ENCODE results near the gene BCAS4. TPM values are rescaled to one million over a fixed set of nuclear protein-coding genes. Genes with fewer than 3 reads are reported as not detected.
A peak's percentile ranks its signal among the peaks of the same experiment; 100 is the strongest.
"Not testable (repeated sequence)": the region's sequence is repeated elsewhere in the genome, so short reads cannot be mapped to it uniquely, and the experiment has no call there.

Gene BCAS4
- total RNA-seq, 1 experiment from 2014 or later: 25.8 TPM

- H3K4me3 Mint-ChIP-seq; ATAC-seq; H3K27me3 Mint-ChIP-seq (ENCODE audit: low read depth); H3K36me3 Mint-ChIP-seq; POLR2A ChIA-PET; DNase-seq (ENCODE audit: low spot score); H3K27ac Mint-ChIP-seq; H3K9me3 Mint-ChIP-seq: not testable (repeated sequence)
- CTCF ChIA-PET: interaction anchor here (1.7 to 2.4 kb wide), 2 partner anchors 131 kb away, joined by 8 read pairs; no protein-coding TSS in a partner anchor
- peaks cover 21% of the 10 kb centered on the region for H3K4me1 Mint-ChIP-seq
These were observed 23.3 kb upstream of the BCAS4 start for GRCh38 chr20:50771419-50772080.

GRCh38 chr20:50772420-50773185, 22.3 kb upstream of the BCAS4 start:
- ATAC-seq (no peak), DNase-seq (ENCODE audit: low spot score) (no peak)
- no peaks in the 10 kb centered on the region for H3K9me3 Mint-ChIP-seq
- H3K27me3 Mint-ChIP-seq (ENCODE audit: low read depth): no peaks in the 10 kb centered on the region
- H3K36me3 Mint-ChIP-seq: no peaks in the 10 kb centered on the region
- ChIA-PET POLR2A (interaction anchor here (0.6 kb wide), 1 partner anchor 846 kb away, joined by 3 read pairs; no protein-coding TSS in a partner anchor), CTCF (interaction anchor here (0.9 to 2.4 kb wide), 3 partner anchors 21 to 132 kb away, joined by 4 to 8 read pairs (median 6); no protein-coding TSS in a partner anchor)
- peaks cover 12% of the 10 kb centered on the region for H3K4me1 Mint-ChIP-seq
- TF ChIP-seq ZBTB21 (CRISPR knock-in tag; IDR thresholded peaks at IDR 0.05; ENCODE audit: borderline replicate concordance): no peak
- TF ChIP-seq TEAD1 (CRISPR knock-in tag; IDR thresholded peaks at IDR 0.05): no peak
- TF ChIP-seq ZMAT4 (CRISPR knock-in tag; IDR thresholded peaks at IDR 0.05): no peak
- no peak for TF ChIP-seq GTF2I (CRISPR knock-in tag; conservative IDR thresholded peaks at IDR 0.05)
- no peak overlapping the region for H3K4me3 Mint-ChIP-seq
- H3K27ac Mint-ChIP-seq: no peak overlapping the region

GRCh38 chr20:50774515-50774914, 20.3 kb upstream of the BCAS4 start:
- DNase-seq (ENCODE audit: low spot score) (no peak), ATAC-seq (no peak)
- no peaks in the 10 kb centered on the region for H3K27me3 Mint-ChIP-seq (ENCODE audit: low read depth)
- H3K36me3 Mint-ChIP-seq: no peaks in the 10 kb centered on the region
- ChIA-PET CTCF (interaction anchor here (1.2 kb wide), 1 partner anchor 14 kb away, joined by 3 read pairs; no protein-coding TSS in a partner anchor), POLR2A (interaction anchor here (0.5 kb wide), 1 partner anchor 9 kb away, joined by 4 read pairs; no protein-coding TSS in a partner anchor)
- no peak for TF ChIP-seq TP53 (CRISPR knock-in tag; IDR thresholded peaks at IDR 0.05)
- TF ChIP-seq E2F1 (CRISPR knock-in tag; IDR thresholded peaks at IDR 0.05): no peak
- no peak for TF ChIP-seq KAT7 (CRISPR knock-in tag; IDR thresholded peaks at IDR 0.05; ENCODE audit: borderline replicate concordance)
- TF ChIP-seq EMX1 (CRISPR knock-in tag; IDR thresholded peaks at IDR 0.05): no peak
- TF ChIP-seq ZSCAN18 (CRISPR knock-in tag; IDR thresholded peaks at IDR 0.05): no peak
- TF ChIP-seq TEAD1 (CRISPR knock-in tag; IDR thresholded peaks at IDR 0.05): no peak
- TF ChIP-seq NFE2L1 (CRISPR knock-in tag; IDR thresholded peaks at IDR 0.05): no peak
- TF ChIP-seq ZNF317 (CRISPR knock-in tag; IDR thresholded peaks at IDR 0.05; ENCODE audit: borderline replicate concordance, low read depth): no peak
- H3K4me3 Mint-ChIP-seq: no peak overlapping the region
- no peak overlapping the region for H3K27ac Mint-ChIP-seq
- no peaks in the 10 kb centered on the region for H3K9me3 Mint-ChIP-seq
- peaks cover 6% of the 10 kb centered on the region for H3K4me1 Mint-ChIP-seq

GRCh38 chr20:50776122-50776817, 18.6 kb upstream of the BCAS4 start:
- H3K36me3 Mint-ChIP-seq: no peaks in the 10 kb centered on the region
- POLR2A ChIA-PET: no interaction called here
- no peaks in the 10 kb centered on the region for H3K9me3 Mint-ChIP-seq
- CTCF ChIA-PET: interaction anchor here (0.6 to 2.0 kb wide), 6 partner anchors 14 to 150 kb away, joined by 3 to 10 read pairs (median 5); partner anchors contain the start of gene BCAS4
- H3K4me1 Mint-ChIP-seq: peaks cover 6% of the 10 kb centered on the region
- H3K4me3 Mint-ChIP-seq: no peak overlapping the region
- DNase-seq (ENCODE audit: low spot score): no peak
- ATAC-seq: peak; percentile 48; the same call in 1 of the 2 replicates
- H3K27ac Mint-ChIP-seq: peak overlapping the region; percentile 85
- H3K27me3 Mint-ChIP-seq (ENCODE audit: low read depth): no peaks in the 10 kb centered on the region
- TF ChIP-seq TCF7 (CRISPR knock-in tag; IDR thresholded peaks at IDR 0.05; ENCODE audit: low read depth) (no peak), ZNF416 (CRISPR knock-in tag; IDR thresholded peaks at IDR 0.05) (no peak), FOXP4 (CRISPR knock-in tag; IDR thresholded peaks at IDR 0.05) (no peak), CTCF (IDR thresholded peaks at IDR 0.05) (no peak), CREM (CRISPR knock-in tag; IDR thresholded peaks at IDR 0.05) (no peak), MYBL2 (CRISPR knock-in tag; IDR thresholded peaks at IDR 0.05) (no peak), FOXK1 (CRISPR knock-in tag; IDR thresholded peaks at IDR 0.05) (no peak), PRRX2 (CRISPR knock-in tag; IDR thresholded peaks at IDR 0.05) (no peak), ZNF396 (CRISPR knock-in tag; IDR thresholded peaks at IDR 0.05; ENCODE audit: borderline replicate concordance) (no peak)
